ENCODE data around the gene MUC20.

GRCh38 chr3:195699860-195700259 is 20.9 kb upstream of the MUC20 start:
- TF ChIP-seq SUZ12 (IDR thresholded peaks at IDR 0.05; ENCODE audit: extremely low read depth, insufficient read depth, insufficient read length) (no peak), YY1 (IDR thresholded peaks at IDR 0.05; ENCODE audit: insufficient read depth, insufficient read length) (no peak)

All from NT2/D1 (cell line).